Measurements from ENCODE around the gene LAIR1. TPM values are rescaled to one million over a fixed set of nuclear protein-coding genes. Genes with fewer than 3 reads are reported as not detected.

The LAIR1 gene
- polyA plus RNA-seq, 1 donor (not counting 4 experiments of a cell fraction or from before 2014, with no cell fraction given), result not detected

- Histone ChIP-seq H3K79me2 (ENCODE audit: control insufficient read depth, insufficient read depth, low read length) (no peaks in the 10 kb centered on the region), H4K20me1 (ENCODE audit: control insufficient read depth, extremely low read depth, insufficient read depth, low read length) (no peaks in the 10 kb centered on the region), H3K4me3 (ENCODE audit: control insufficient read depth in 2 of 3, extremely low read depth in 1 of 3, insufficient read depth in 2 of 3, low read depth in 1 of 3, low read length in 3 of 3) (no peak overlapping the region), H3K9ac (ENCODE audit: control insufficient read depth, extremely low read depth, insufficient read depth, low read length) (no peak overlapping the region), H3K9me1 (ENCODE audit: control insufficient read depth, extremely low read depth, insufficient read depth, low read length) (no peaks in the 10 kb centered on the region), H3K27ac (ENCODE audit: control insufficient read depth, insufficient read depth, low read length) (no peak overlapping the region), H3K36me3 (ENCODE audit: control insufficient read depth in 2 of 2, extremely low read depth in 1 of 2, insufficient read depth in 2 of 2, low read length in 2 of 2) (no peaks in the 10 kb centered on the region), H3K27me3 (ENCODE audit: control insufficient read depth, extremely low read depth, insufficient read depth, low read length) (no peaks in the 10 kb centered on the region), H3K4me2 (ENCODE audit: control insufficient read depth, extremely low read depth, insufficient read depth, low read depth, low read length) (no peak overlapping the region), H3K4me1 (ENCODE audit: control insufficient read depth, extremely low read depth, insufficient read depth, low read length) (no peaks in the 10 kb centered on the region), H2AFZ (ENCODE audit: control insufficient read depth, low read length) (no peak overlapping the region), H3K9me3 (ENCODE audit: control insufficient read depth, low read depth, low read length) (no peaks in the 10 kb centered on the region)
- FAIRE-seq (no peak), DNase-seq (ENCODE audit: low read depth, low spot score) (no peak)
- dilution Hi-C loops (cut with MboI; ENCODE audit: extremely low pct_ligation_motif_present, low sequenced_read_pairs), result no loop called here
- TF ChIP-seq CTCF (optimal IDR thresholded peaks at IDR 0.05 in 1 of 3, IDR thresholded peaks at IDR 0.05 in 1 of 3, conservative IDR thresholded peaks at IDR 0.05 in 1 of 3; ENCODE audit: extremely low read depth in 1 of 3, insufficient read depth in 2 of 3, low read length in 3 of 3), result no peak
- no peak for TF ChIP-seq EZH2 (IDR thresholded peaks at IDR 0.05; ENCODE audit: low read length)
Measured at GRCh38 chr19:54343868-54344267, 20.9 kb downstream of the LAIR1 start.

GRCh38 chr19:54341295-54341694 is 23.4 kb downstream of the LAIR1 start:
- dilution Hi-C loops (cut with MboI; ENCODE audit: extremely low pct_ligation_motif_present, low sequenced_read_pairs), result no loop called here
- FAIRE-seq (no peak), DNase-seq (ENCODE audit: low read depth, low spot score) (no peak)
- Histone ChIP-seq H3K4me2 (ENCODE audit: control insufficient read depth, extremely low read depth, insufficient read depth, low read depth, low read length) (no peak overlapping the region), H3K36me3 (ENCODE audit: control insufficient read depth in 2 of 2, extremely low read depth in 1 of 2, insufficient read depth in 2 of 2, low read length in 2 of 2) (no peaks in the 10 kb centered on the region), H3K4me3 (ENCODE audit: control insufficient read depth in 2 of 3, extremely low read depth in 1 of 3, insufficient read depth in 2 of 3, low read depth in 1 of 3, low read length in 3 of 3) (no peak overlapping the region), H3K4me1 (ENCODE audit: control insufficient read depth, extremely low read depth, insufficient read depth, low read length) (no peaks in the 10 kb centered on the region), H3K79me2 (ENCODE audit: control insufficient read depth, insufficient read depth, low read length) (no peaks in the 10 kb centered on the region), H3K27me3 (ENCODE audit: control insufficient read depth, extremely low read depth, insufficient read depth, low read length) (no peaks in the 10 kb centered on the region), H4K20me1 (ENCODE audit: control insufficient read depth, extremely low read depth, insufficient read depth, low read length) (no peaks in the 10 kb centered on the region), H3K27ac (ENCODE audit: control insufficient read depth, insufficient read depth, low read length) (no peak overlapping the region), H2AFZ (ENCODE audit: control insufficient read depth, low read length) (no peak overlapping the region), H3K9me1 (ENCODE audit: control insufficient read depth, extremely low read depth, insufficient read depth, low read length) (no peaks in the 10 kb centered on the region), H3K9ac (ENCODE audit: control insufficient read depth, extremely low read depth, insufficient read depth, low read length) (no peak overlapping the region), H3K9me3 (ENCODE audit: control insufficient read depth, low read depth, low read length) (no peaks in the 10 kb centered on the region)
- TF ChIP-seq CTCF (optimal IDR thresholded peaks at IDR 0.05 in 1 of 3, IDR thresholded peaks at IDR 0.05 in 1 of 3, conservative IDR thresholded peaks at IDR 0.05 in 1 of 3; ENCODE audit: extremely low read depth in 1 of 3, insufficient read depth in 2 of 3, low read length in 3 of 3) (no peak), EZH2 (IDR thresholded peaks at IDR 0.05; ENCODE audit: low read length) (no peak)
